ENCODE measurements around the gene SND1.

Gene SND1

GRCh38 chr7:127690337-127690736 is 38.3 kb downstream of the SND1 start:
- Histone ChIP-seq H3K27me3 (replicated peaks; ENCODE audit: control insufficient read depth, insufficient read depth, low read length) (no peaks in the 10 kb centered on the region), H3K4me3 (replicated peaks; ENCODE audit: low read depth, low read length) (no peak overlapping the region), H3K36me3 (ENCODE audit: control insufficient read depth, insufficient read depth, low read length) (peaks cover 19% of the 10 kb centered on the region)
- no peak for TF ChIP-seq CTCF (IDR thresholded peaks at IDR 0.05; ENCODE audit: insufficient read depth, low read length, poor library complexity, severe bottlenecking)
- DNase-seq (ENCODE audit: extremely low read depth, insufficient read length), result no peak

DNA sequence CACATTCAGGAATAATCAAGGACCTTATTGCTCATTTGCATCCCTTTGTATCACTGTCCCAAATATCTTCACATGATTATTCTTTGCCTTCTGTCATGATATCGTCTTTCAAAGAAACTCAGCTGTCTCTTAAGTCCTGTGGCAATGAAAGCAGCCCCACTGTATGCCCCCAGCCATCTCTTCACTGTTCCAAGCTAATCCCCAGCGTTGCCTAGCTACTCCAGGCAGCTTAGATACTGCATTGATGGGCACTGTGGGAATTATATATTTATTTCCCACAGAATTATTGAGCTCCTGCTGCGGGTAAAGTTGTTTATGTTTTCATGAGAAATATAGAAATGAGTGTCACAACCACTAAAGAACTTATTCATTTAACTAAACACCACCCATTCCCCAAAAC is 38.8 kb downstream of the SND1 start:
- no peak for DNase-seq (ENCODE audit: extremely low read depth, insufficient read length)
- Histone ChIP-seq H3K4me3 (replicated peaks; ENCODE audit: low read depth, low read length) (no peak overlapping the region), H3K27me3 (replicated peaks; ENCODE audit: control insufficient read depth, insufficient read depth, low read length) (no peaks in the 10 kb centered on the region), H3K36me3 (ENCODE audit: control insufficient read depth, insufficient read depth, low read length) (peaks cover 19% of the 10 kb centered on the region)
- TF ChIP-seq CTCF (IDR thresholded peaks at IDR 0.05; ENCODE audit: insufficient read depth, low read length, poor library complexity, severe bottlenecking), result no peak

- peaks cover 16% of the 10 kb centered on the region for H3K36me3 ChIP-seq (ENCODE audit: control insufficient read depth, insufficient read depth, low read length)
- no peak for TF ChIP-seq CTCF (IDR thresholded peaks at IDR 0.05; ENCODE audit: insufficient read depth, low read length, poor library complexity, severe bottlenecking)
Observed at GRCh38 chr7:127692200-127692599, 40.2 kb downstream of the SND1 start.

DNA sequence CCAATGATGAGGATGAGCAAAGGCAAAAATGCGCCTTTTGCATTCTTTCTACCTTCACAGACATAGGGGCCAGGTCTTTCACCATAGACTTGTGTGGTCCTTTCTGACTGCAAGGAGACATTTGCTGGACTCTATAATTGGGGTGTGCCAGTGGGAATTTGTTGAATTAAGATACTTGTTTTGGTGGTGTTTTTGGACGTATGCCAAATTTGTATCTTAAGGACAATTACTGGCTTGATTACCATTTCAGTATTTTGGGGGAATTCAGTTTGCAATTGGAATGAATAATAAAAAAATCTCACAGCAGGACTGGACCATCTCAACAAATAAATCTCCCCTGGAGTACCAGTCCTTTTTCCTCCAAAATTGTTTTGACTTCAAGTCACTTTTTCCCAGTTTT is 47.9 kb downstream of the SND1 start:
- no peak for TF ChIP-seq CTCF (IDR thresholded peaks at IDR 0.05; ENCODE audit: insufficient read depth, low read length, poor library complexity, severe bottlenecking)
- peaks cover 28% of the 10 kb centered on the region for H3K36me3 ChIP-seq (ENCODE audit: control insufficient read depth, insufficient read depth, low read length)
- DNase-seq (ENCODE audit: extremely low read depth, insufficient read length), result no peak
- H3K27me3 ChIP-seq (replicated peaks; ENCODE audit: control insufficient read depth, insufficient read depth, low read length), result no peaks in the 10 kb centered on the region
- no peak overlapping the region for H3K4me3 ChIP-seq (replicated peaks; ENCODE audit: low read depth, low read length)

More at GRCh38 chr7:127692200-127692599, 40.2 kb downstream of the SND1 start:
- DNase-seq (ENCODE audit: extremely low read depth, insufficient read length), result no peak
- no peak overlapping the region for H3K4me3 ChIP-seq (replicated peaks; ENCODE audit: low read depth, low read length)
- no peaks in the 10 kb centered on the region for H3K27me3 ChIP-seq (replicated peaks; ENCODE audit: control insufficient read depth, insufficient read depth, low read length)

GRCh38 chr7:127702052-127702652 is 50.2 kb downstream of the SND1 start:
- Histone ChIP-seq H3K4me3 (replicated peaks; ENCODE audit: low read depth, low read length) (no peak overlapping the region), H3K27me3 (replicated peaks; ENCODE audit: control insufficient read depth, insufficient read depth, low read length) (no peaks in the 10 kb centered on the region), H3K36me3 (ENCODE audit: control insufficient read depth, insufficient read depth, low read length) (peaks cover 27% of the 10 kb centered on the region)
- no peak for TF ChIP-seq CTCF (IDR thresholded peaks at IDR 0.05; ENCODE audit: insufficient read depth, low read length, poor library complexity, severe bottlenecking)
- DNase-seq (ENCODE audit: extremely low read depth, insufficient read length), result no peak

DNA sequence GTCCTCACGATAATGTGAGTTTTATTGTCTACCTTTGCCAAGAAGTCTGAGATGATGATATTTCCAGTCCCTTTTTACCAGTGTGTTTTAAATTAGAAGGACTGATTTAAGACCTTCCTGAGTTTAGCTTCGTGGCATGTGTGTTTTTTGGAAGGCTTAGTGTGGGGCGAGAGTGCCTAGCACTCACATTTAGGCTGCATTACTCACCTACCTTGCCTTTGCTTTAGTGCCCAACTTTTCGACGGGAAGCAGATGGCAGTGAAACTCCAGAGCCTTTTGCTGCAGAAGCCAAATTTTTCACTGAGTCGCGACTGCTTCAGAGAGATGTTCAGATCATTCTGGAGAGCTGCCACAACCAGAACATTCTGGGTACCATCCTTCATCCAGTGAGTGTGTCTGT is 50.9 kb downstream of the SND1 start:
- Histone ChIP-seq H3K27me3 (replicated peaks; ENCODE audit: control insufficient read depth, insufficient read depth, low read length) (no peaks in the 10 kb centered on the region), H3K4me3 (replicated peaks; ENCODE audit: low read depth, low read length) (no peak overlapping the region), H3K36me3 (ENCODE audit: control insufficient read depth, insufficient read depth, low read length) (peaks cover 31% of the 10 kb centered on the region)
- no peak for DNase-seq (ENCODE audit: extremely low read depth, insufficient read length)
- TF ChIP-seq CTCF (IDR thresholded peaks at IDR 0.05; ENCODE audit: insufficient read depth, low read length, poor library complexity, severe bottlenecking), result no peak
